HG02588 (cell line): ENCODE data around the gene SHISAL1.
"Not testable (repeated sequence)": the region's sequence is repeated elsewhere in the genome, so short reads cannot be mapped to it uniquely, and the experiment has no call there.

Experiments
- ATAC-seq: cut with Tn5 transposase; IDR thresholded peaks from one replicate; pipeline ENCODE4 v1.9.1; 2021; ENCODE audit warnings: mild to moderate bottlenecking, moderate library complexity; ENCODE audit not compliant: unreplicated experiment

SHISAL1 gene

DNA sequence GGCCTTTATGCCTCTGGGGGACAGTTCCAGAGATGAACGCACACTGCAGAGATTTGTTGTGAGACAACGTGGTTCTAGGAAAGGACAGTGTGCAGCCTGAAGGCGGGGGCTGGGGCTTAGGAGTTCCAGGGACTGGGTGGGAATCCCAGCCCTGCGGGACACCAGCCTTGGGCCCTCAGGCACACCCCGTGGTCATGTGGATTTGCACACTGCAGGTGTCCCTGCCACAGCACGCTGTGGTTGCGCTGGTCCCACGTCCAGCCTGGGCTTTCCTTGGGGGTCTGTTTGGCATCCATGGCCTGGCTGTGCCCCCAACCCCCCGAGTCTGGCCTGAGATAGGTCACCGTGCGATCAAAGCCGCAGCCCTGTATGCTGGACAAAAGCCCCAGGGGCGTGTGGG lies 7.3 kb downstream of the SHISAL1 start:
- ATAC-seq = no peak

DNA sequence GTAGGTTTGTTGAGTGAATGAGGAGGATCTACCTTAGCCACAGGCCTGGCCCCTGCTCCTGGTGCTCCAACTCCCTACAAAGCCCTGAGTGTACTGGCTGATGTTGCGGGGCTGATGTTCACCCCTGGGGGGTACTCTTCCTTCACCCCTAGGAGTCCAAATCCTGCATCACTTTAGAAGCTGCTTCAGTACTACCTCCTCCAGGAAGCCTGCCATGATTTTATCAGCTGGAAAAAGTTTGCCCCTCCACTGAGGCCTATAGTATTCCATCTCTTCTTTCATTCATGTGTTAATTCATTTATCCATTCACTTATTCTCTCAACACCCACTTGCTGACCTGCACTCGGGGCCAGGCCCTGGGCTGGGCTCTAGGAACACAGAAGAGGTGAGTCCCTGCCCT lies 7.8 kb downstream of the SHISAL1 start:
- ATAC-seq = no peak

DNA sequence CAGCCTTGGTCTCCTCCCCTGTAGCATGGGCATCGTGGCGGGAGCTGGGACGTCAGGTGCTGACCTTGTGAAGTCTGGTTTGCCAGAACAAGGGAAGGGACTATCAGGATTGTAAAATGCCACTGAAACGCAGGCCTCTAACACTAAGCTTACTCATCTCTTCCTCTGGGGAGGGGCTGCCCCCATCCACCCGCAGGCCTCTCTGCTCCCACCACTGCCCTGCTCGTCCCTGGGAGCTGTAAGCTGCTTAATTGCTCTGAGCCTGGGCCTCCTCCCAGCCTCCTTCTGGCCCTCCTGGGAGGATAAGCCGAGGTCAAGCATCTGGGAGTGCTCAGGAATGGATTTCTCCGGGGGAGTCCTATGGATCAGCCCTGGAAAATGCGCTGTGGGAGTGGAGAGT lies 8.4 kb downstream of the SHISAL1 start:
- no peak for ATAC-seq

DNA sequence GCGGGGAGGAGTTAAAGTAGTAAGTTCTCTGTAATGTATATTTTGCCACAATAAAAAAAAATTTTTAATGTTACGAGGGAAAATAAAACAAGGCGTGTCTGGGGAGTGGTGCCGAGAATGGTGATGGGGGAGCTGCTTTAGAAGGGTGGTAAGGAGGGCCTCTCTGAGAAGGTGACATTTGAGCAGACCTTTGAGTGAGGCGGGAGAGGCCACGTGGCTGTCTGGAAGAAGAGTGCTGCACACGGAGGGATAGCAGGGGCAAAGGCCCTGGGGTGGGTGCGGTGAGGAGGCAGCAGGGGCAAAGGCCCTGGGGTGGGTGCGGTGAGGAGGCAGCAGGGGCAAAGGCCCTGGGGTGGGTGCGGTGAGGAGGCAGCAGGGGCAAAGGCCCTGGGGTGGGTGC lies 10.4 kb downstream of the SHISAL1 start:
- ATAC-seq = not testable (repeated sequence)

DNA sequence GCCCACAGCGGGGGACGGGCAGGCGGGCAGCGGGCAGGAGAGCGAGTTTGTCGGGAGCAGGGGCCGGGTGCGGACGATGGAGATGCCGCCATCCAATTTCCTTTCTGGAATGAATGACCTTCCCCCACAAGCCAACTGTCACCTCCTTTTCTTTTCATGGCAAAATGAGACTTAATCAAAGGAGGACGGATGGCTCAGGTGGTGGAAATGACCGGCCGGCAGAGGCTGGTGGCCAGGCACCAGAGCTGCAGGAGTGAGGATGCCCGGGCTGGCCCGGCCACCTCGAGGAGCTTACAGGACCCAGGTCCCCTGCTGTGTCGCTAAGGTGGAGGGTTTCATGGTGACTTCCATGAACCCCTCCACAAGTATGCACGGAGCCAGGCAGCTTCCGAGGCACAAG lies 11.7 kb downstream of the SHISAL1 start:
- no peak for ATAC-seq

DNA sequence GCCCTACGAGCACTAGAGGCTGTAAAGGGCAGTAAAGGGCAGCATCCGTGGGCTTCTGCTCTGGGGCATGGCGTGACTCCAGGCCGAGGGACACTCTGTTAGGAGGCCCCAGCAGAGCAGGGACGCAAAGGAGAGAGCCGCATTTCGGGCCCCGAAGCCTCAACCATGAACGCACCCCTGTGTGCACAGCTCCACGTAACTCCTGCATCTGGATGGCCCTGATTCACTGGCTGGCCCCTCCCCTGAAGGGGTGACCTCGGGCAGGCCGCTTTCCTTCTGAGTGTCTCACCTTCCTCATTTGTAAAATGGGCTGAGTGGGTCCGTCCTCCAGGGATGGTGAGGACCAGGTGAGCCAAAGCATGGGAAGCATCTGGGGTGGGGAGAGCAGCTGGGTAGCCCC lies 13.6 kb downstream of the SHISAL1 start:
- no peak for ATAC-seq

DNA sequence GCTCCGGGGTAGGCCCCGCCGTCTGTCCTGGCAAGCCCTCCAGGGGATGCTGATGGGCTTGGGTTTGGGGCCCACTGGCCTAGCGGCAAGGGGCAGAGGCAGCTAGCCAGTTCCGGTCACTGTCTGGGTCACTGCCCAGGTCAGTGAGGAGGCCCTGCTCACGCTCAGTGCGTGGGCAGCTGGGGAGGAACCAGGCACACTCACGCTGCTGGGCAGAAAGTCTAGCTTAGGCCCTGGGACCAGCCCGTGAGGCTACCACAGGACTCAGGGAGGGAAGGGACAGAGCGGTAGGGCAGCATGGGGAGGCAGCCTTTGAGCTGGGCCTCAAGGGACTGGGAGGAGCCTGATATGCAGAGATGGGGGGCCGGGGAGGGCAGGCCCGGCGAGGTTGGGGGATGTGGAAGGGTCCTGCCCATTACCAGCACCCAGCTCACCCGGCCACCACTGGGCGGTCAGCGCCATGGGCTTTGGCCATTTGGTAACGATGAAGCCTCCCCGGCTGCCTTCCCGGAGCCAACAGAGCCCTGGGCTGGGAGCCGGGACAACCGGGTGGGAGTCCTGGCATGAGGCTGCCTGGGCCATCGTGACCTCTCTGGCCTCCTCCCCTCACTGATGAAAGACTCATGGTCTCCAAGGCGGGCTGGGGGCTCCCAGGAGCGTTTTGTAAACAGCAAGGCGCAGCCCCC lies 14.2 kb downstream of the SHISAL1 start:
- ATAC-seq = no peak

DNA sequence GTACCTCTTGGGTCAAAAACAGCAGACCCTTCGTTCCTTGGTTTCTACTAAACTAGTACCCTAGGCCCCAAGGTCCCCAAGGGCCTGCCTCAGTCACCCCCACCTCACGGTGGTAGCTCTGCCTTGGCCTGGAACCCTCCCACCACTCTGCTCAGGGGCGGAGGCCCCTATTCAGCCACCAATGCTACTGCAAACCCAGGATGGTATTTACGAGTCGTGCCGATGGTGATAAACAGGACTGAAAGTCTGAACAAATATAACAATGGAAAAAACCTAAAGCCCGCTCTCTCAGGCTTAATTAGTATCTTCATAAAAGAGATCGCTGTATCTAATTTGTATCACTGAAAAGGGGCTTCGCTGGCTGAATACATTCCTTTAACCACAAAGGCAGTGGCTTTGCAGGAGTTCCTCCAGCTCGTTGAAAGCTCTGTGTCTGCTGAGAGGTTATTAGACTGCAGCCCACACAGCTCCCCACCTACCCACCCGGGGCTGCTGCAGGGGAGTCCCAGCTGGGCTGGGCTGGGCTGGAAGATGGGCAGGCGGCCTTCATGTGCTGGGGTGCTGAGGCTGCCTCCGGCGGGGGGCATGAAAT lies 15.2 kb downstream of the SHISAL1 start:
- ATAC-seq = no peak

DNA sequence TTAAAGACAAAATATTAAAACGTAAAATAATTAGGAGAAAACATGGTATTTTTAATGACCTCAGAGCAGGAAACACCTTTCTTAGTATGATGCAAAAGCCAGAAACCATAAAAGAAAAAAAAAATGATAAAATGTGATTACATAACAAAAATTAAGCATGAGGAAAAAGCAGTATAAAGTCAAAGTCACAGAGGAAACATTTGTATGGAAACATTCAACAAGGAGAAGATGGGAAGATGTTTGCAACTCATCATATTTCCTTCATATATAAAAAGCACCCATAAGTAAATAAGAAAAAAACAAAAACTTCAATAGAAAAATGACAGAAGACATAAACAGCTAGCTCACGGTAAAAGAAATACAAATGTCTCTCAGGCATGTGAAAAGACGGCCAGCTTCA lies 17.3 kb downstream of the SHISAL1 start:
- no peak for ATAC-seq

DNA sequence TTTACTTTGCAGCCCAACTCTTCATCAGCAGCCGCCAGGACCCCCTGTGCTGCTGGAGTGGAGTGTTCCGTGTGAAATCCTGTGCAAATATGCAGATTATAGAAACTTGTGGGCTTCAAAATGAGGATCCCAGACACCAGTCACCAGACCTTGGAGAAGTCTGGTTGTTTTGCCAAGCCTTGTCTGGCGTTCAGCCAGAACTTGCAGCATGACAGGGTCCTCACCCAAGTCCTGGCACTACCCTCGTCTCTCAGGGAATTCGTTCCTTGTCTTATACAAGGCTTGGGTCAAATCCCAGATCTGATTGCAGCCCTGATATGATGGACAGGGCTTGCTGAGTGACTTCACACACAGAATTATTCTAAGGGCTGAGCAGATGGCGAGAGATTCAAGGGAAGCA lies 18.9 kb downstream of the SHISAL1 start:
- no peak for ATAC-seq

DNA sequence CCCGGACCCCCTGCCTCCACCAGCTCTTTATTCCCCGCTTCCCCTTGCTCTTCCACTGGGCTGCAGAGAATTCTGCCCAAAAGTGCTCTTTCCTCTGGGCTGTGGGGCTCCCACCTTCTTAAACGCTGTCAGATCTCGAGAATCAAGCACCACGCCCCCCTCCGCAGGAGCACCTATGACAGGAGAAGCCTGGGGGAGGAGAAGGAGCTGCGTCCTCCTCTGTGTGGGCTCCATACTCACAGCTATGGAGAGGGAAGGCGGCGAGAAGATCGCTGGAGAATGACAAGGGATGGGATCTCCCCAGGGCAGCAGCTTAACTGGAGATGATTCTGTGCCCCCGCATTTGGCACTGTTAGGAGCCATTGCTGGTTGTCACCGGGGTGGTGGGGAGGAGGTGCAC lies 19.7 kb downstream of the SHISAL1 start:
- ATAC-seq = no peak

DNA sequence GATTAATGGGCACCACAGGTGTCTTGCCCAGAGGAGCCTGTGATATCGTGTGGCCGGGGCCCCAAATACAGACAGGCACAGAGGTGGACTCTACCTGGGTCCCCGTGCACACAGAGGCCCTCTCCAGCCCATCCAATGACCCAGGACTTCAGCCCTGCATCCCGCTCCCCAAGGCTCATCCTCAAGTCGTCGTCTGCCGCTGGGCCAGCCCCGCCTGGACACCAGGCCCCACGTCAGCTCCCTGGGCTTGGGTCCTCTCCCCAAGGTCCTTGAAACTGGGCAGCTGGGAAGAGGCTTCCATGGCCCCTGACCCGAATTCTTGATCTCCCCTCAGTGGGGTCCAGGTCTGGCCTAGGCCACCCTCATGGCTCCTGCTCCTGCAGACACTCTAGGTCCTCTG lies 20.2 kb downstream of the SHISAL1 start:
- ATAC-seq = no peak

DNA sequence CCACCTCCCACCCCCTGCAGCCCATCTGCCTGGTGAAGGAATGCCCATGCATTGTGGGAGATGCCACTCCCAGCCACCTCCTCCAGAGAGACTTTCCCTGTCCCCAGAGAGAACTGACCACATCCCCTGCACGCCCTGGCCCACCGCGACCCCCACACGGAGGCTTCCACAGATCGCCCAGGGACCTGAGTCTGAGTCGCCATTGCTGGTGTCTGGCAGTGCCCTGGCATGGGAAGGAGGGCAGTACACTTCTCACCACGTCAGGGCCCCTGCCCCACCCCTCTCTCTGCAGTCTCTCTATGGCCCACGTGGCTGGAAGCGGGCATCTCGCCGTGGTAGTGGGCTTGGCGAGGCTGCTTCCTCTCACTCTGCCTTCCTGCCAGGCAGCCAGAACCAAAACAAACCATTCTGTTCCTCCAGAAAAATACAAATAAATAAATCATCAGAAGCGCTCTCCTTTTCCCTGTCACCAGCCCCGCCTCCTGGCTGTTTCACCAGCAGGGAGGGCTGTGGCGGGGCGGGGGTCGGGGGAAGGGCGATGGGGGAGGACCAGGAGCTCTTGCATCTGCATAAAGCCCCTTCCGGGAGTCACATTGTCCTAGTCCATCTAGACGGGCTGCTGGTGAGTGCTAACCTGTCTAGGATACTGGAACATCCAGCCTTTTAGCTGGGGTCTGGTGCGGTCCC lies 20.9 kb downstream of the SHISAL1 start:
- ATAC-seq = no peak

DNA sequence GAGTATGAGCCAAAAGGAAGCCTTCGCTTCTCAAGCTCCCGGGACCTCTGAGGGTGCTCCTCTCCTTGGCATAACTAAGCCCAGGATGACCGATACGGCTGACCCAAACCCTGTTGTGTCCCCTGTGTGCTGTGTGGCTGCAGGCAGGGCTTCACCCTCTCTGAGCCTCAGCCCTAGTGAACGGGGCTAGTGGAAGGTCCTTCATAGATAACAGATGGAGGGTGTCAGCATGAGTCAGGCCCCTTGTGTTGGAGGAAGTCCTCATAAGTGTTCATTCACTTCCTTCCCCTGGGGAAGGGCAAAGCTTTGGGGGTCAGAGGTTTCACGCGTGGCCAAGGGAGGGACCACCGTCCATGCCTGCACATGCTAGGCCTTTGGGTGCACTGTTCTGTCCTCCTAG lies 21.5 kb downstream of the SHISAL1 start:
- no peak for ATAC-seq

DNA sequence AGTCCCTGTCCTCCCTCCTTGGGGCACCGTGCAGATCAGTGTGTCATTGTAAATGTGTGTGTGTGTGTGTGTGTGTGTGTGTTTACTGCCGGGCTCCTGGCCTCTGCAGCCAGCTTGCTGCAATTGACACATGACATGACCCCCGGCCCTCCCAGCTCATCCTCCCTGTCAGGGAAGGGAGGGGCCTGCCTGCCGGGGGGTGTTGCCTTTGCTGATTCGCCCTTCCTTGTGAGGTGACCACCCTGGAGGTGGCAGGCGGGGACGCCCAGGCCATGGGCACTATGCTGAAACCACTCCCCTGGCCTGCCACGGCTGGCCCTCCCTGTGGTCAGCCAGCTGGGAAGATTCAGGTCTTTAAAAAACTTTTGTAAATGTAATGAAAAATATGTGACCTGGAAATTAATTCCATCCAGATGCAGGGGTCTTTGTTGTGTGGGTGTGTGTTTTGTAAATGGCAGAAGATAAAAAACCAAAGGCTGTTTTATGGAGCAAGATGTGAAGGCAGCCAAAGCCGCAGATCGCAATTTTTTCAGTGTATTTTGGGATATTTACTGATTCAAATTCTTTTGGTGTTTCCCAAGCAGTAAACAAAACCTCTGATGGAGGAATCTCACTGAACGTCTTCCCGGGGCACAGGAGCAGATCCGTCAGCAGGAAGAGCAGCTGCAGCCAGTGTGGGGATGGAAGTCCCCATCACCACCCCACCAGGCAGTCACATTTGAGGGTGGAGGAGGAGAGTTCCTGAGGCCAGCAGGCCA lies 23.2 kb downstream of the SHISAL1 start:
- no peak for ATAC-seq

DNA sequence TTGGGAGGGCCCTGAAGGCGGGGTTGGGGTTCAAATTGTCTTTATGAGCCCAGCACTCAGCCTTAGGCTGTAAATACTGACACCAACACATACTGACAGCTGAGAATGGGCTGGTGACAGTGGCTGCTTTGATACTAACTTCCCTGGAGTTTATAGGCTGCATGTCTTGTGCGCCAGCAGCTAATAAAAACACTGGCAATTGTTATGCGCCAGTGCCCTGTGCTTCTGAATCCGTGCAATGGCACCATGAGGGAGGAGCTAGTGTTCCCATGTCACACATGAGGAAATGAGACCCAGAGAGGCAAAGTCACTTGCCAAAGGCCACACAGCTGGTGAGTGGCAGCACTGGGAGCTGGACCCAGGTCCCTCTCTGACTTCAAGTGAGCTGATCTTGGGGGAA lies 23.8 kb downstream of the SHISAL1 start:
- ATAC-seq = no peak

DNA sequence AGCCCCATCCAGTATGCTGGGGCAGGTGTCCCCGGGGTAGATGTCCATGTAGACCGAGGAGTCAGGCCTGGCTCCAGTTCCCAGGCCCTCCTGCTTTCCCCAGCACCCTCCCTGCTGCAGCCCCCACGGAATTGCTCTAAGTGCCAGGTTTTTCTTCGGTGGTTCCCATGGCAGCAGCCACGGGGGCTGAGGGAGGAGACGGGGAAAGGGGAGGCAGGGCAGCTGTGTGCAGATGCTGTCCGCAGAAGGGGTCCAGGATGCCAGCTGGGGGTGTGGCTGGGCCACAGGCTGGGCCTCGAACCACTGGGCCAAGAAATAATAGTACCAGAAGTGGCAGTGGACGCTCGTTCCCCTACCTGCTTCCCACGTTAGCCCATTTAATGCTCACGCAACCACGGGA lies 25.0 kb downstream of the SHISAL1 start:
- ATAC-seq = no peak

DNA sequence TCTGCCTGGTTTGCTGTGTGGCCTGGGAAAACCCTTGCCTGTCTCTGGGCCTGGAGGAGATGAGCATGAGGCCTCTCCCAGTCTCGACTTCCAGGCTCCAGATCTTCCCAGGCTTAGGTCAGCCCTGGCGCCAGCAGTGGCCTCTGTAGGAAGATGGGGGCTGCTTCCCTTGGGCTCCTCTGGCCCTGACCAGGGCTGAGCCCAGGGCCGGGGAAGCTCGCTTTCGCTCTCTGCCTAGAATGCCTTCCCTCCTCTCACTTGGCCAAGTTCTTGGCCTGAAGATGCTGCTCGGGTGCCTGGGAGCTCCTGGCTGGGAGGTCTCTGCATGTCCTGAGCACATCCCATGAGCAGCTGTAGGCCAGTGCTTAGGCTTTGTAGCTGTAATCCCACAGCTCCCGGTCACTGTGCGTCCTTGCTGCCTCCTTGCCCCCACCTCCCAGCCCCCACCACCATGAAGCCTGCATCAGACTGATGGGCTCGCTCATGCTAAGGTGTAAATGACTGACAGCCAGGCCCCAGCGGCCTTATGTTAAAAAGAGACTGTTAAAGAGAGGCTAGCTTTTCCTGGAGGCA lies 25.5 kb downstream of the SHISAL1 start:
- ATAC-seq = no peak

DNA sequence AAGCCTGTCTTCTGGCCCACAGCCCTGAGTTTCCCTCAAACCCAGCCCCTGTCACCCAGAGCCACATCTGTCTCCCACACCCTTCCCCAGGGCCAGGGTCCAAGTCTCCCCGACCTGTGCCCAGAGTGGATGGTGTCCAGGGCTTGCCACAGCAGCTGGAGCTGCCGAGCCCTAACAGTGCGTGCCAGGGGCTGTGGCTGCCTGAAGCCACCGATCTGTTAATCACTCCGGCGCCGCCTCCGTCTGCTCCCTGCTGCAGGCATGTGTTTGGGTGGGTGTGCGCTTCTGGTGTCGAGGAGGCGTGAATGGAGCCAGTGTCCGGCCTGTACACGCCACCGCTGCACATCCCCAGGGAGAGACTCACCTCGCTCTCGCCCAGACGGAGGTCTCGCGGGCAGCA lies 26.1 kb downstream of the SHISAL1 start:
- no peak for ATAC-seq

DNA sequence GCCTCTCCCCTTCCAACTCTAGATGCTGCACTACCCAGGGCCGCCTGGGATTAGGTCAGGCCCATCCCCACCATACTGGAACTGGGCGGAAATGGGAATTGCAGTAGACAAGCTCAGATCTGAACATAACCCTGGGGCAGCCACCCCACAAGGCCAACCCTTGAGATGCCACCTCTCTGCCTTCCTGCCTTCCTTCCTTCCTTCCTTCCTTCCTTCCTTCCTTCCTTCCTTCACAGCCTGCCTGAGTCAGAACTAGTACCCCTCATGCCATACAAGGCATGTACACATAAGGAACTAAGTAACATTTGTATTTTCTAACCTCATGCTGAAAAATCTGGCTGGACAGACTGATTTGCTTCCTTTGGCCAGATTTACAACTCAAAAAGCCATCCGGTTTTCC lies 28.0 kb downstream of the SHISAL1 start:
- no peak for ATAC-seq
